AG09309 (cell line): ENCODE results near the gene ASCL5.

Experiments used
- DNase-seq: peaks from one replicate; pipeline ENCODE4 v3.0.0-alpha.2; 2010; ENCODE audit warnings: low read depth
- H3K4me3 ChIP-seq: 2 replicates; pipeline ENCODE4 v1.5.1; 2011; ENCODE audit warnings: mild to moderate bottlenecking, low read depth, low read length, moderate library complexity; ENCODE audit not compliant: control insufficient read depth
- CTCF ChIP-seq: IDR thresholded peaks from 2 replicates; pipeline ENCODE4 v1.5.1; 2011; ENCODE audit warnings: mild to moderate bottlenecking, low read depth, low read length, inconsistent platforms; ENCODE audit not compliant: insufficient read depth, control insufficient read depth; ENCODE audit errors: missing control alignments

Gene ASCL5

GRCh38 chr1:201125800-201126199 lies 1.2 kb downstream of the ASCL5 start:
- H3K4me3 ChIP-seq = no peak overlapping the region
- no peak for TF ChIP-seq CTCF
- no peak for DNase-seq

DNA sequence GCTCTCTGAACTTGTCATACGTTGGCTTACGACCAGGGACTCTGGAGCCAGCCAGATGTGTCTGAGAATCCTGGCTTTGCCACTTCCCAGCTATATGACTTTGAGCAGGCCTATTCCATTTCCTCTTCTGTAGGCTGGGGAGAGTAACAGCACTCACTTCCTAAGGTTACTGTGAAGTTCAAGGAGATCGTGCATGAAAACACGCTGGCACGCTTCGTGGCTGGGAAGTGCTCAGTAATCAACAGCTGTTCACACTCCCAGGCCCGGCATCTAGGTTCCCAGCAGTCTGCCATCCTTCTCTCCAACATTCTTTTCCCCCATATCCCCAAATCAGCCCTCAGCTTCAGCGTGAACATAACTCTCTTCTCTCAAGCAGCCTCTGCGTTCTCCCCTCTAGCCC lies 2.0 kb downstream of the ASCL5 start:
- no peak for DNase-seq

DNA sequence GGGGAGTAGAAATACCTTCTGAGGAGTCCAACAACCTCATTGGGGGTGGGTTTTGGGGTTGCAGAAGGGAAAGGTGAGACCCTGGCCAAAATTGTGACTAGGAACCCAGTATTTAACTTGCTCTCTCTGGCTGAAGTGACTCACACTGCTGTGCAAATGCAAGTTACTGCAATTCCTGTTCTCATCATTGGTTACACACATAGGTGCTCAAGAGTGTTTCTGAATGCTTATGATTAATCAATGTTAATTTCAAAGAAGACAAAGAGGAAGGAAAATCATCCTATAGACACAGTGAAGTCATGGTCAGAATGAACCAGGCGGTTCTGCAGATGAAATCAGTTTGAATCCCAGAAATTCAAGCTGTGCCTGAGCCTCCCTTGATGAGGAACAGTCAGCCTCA lies 3.1 kb downstream of the ASCL5 start:
- no peak for TF ChIP-seq CTCF
- no peak overlapping the region for H3K4me3 ChIP-seq
- no peak for DNase-seq

More for the DNA sequence above, 2.0 kb downstream of the ASCL5 start:
- no peak overlapping the region for H3K4me3 ChIP-seq
- TF ChIP-seq CTCF = no peak

GRCh38 chr1:201122321-201122957 lies 4.5 kb downstream of the ASCL5 start:
- TF ChIP-seq CTCF = no peak
- DNase-seq = no peak
- H3K4me3 ChIP-seq = no peak overlapping the region

DNA sequence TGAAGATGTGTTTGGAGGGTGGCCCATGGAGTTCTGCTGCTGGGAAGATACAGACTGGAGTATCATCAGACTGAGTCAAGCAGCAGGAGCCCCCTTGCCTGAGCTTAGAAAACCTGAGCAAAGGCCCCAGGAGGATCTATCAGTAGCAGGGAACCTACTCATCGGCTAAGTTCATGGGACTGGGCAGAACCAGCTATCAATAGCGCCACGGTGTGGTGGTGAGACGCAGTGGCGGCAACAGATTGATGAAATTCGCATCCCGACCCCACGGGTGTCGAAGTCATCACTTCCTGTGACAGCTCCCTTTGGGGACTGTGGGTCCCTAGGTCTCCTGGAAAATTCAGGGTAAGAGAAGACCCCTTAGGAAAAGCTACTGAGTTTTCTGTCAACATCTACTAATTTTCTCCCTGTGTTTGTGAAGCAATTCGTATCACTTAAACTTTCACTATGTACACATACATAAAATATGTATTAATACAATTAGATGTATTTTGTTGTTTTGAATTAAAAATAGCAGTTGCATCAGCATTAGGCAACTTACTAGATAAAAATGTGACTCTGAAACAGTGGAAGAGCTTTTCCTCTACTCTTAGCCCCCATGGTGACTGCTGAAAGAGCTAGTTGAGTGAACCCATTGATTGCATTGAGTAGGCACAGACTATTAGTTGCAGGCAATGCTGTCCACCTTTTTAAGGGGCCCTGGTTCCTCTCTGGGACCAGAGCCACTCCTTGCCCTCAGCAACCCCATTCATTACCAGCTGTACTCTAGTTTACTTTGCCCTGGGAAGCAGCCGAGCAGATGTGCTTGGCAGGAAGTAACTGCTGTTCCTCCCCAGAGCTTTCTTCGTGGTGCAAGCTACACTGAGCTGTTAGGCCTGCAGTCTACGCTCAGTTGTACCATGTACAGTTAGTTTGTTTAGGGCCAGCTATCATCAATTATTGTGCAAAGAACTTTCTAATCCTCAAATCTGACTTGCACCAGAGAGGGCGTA lies 7.5 kb downstream of the ASCL5 start:
- no peak overlapping the region for H3K4me3 ChIP-seq
- DNase-seq = no peak
- TF ChIP-seq CTCF = peak; percentile 57

- no peak overlapping the region for H3K4me3 ChIP-seq
- no peak for DNase-seq
- no peak for TF ChIP-seq CTCF
Measured at GRCh38 chr1:201116091-201116490, 10.9 kb downstream of the ASCL5 start.
